MV-4-11 (cell line): ENCODE measurements around the gene ZDHHC11.
"Not testable (repeated sequence)": the region's sequence is repeated elsewhere in the genome, so short reads cannot be mapped to it uniquely, and the experiment has no call there.

Source experiments
- DNase-seq: peaks from one replicate; lab custom pipeline; 2025; lab: John Stamatoyannopoulos, UW

Gene ZDHHC11

DNA sequence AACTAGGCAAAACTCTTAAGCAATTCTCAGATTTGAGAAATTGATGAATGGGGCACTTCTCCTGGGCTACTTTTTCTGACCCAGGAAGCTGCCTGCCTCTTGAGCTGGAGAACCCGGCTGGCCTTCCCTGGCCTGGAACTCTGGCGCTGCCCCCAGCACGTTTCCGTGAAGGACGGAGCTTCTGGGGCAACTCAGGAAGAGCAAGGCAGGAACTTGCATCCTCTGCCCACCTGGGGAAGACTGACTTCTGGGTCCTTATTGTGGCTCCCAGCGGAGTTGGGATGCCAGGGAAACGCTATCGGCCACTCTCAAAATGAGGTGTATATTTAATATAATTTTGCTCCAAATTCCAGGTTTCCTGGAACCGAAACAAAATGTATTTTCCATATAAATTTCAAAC lies 39.4 kb downstream of the ZDHHC11 start:
- DNase-seq: not testable (repeated sequence)

DNA sequence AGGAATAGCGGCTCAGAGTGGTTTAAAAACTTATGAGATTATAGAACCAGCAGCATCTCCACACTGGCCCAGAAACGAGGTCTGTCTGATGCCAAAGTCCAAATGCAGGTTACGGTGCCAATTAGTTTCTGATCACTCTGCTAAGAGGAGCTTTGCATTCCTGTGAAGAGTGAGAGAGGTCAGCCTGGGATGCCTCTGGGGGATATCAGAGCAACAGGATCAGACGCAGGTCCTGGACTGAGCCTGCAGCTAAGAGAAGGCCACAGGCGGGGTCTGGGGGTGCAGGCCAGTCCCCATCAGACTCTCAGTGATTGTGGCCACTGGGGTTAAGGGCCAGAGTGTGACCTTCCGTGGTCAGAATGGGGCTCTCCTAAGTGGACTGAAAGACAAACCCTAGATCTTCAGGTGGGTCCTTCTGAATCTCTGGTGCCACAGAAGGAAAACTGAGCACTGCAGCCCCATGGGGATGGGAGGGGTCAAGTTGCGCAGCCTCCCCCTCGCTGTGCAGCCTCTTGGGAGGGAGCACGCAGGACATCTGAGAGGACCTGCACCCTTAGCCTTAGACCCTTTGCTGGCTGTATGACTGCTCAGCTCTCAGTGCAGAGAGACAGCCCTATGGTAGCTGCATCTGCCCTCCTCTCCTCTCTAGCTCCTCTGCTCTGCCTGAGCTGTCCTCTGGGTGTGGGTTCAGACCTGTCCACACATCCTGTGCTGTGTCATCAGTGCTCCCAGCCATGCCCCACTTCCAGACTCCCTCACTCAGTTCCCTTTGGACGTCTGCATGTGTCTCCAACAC lies 42.9 kb downstream of the ZDHHC11 start:
- DNase-seq: not testable (repeated sequence)

DNA sequence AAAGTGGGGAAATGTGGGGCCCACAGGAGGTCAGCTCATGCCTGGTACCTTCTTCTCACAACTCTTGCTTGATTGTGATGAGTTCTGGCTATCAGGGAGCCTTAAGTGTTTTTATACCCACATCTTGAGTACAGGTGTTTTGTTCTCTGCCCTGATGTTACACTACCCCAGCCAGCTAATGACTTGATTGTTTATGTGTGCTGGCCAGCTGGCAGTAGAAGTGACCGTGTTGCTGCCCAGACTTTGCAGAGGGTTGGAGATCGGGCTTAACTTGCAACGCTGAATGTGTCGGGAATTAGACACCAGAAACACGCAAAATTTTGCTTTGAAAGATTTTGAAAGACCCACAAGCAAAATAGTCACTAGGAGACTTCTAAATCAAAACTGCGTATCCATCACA lies 49.3 kb downstream of the ZDHHC11 start:
- DNase-seq: no peak

DNA sequence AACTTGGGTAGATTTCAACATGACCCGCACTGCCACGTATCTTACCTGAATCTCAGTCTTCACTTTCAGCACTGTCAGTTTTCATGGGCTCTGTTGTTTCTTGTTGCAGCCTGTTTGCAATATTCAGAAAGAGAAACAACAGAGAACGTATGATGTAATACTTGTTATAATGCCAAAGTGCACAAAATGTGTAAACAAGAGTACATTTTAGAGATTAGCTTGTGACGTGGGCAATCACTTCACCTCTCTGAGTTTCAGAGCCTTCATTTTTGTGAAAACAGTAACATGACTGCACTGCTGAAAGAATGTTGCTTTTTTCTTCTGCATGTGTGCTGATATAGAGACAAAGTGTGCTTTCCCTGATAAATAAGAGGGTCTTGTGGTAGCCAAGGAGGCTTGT lies 49.7 kb downstream of the ZDHHC11 start:
- not testable (repeated sequence) for DNase-seq

DNA sequence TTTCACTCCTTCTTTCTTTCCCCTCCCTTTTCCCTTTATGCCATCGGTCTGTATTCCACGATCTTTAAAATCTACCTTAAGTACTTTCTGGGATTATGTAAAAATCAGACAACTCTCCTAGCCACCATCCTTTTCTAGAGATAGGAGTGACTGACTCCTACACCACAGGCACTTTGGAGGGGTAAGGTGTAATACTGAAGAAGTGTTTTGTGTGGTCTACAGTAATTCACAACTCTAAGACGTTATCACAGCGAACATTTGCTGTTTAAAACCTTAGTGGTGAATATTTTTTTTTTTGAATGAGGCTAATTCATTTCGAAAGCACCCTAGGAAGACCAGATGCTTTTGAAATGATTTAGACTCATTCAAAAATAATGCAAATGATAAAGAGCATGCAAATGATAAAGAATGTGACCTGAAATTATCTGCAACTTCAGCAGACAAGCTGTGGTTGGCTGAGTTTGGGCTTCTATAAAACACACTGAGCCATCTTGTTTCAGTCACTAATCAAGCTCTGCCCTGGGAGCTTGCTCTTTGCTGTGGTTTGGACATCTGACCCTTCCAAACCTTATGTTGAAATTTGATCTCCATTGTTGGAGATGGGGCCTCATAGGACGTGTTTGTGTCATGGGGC lies 52.2 kb downstream of the ZDHHC11 start:
- DNase-seq: not testable (repeated sequence)

DNA sequence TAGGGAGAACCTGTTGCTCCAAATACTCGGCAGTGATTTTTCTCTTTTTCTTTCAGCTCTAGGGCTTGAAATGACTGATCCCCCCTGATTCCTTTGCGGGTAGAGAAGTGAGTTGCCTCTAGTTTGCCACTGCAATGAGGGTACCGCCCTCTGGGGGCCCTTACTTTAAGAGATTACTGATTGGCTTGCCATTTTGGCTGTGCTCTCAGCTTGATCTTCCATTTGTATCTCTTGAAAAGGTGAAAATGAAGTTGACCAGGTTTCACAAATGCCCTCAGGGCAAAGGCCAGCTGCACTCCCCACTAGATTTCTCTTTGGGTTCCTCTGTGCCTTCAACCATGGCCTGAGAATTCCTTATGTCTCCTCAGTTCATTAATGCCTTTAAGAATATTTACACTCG lies 52.8 kb downstream of the ZDHHC11 start:
- DNase-seq: not testable (repeated sequence)

DNA sequence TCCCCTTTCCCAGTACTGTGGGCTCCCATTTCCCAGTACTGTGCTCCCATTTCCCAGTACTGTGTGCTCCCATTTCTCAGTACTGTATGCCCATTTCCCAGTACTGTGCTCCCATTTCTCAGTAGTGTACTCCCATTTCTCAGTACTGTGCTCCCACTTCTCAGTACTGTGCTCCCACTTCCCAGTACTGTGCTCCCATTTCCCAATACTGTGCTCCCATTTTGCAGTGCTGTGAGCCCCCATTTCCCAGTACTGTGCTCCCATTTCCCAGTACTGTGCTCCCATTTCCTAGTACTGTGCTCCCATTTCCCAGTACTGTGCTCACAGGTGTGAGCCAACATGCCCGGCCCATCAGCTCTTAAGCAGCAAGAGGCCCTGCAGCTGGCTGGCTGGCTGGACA lies 54.9 kb downstream of the ZDHHC11 start:
- not testable (repeated sequence) for DNase-seq

DNA sequence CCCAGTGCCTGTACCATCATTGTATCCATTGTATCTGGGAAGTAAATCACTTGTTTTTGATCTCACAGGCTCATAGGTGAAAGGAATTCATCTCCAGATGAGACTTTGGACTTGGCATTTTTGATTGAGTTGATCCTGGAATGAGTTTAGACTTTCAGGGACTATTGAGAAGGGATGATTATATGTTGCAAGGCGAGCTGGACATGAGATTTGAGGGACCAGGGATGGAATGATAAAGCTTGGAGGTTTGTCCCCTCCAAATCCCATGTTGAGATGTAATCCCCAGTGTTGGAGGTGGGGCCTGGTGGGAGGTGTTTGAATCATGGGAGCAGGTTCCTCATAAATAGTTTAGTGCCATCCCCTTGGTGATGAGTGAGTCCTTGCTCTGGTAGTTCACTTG lies 55.8 kb downstream of the ZDHHC11 start:
- not testable (repeated sequence) for DNase-seq

DNA sequence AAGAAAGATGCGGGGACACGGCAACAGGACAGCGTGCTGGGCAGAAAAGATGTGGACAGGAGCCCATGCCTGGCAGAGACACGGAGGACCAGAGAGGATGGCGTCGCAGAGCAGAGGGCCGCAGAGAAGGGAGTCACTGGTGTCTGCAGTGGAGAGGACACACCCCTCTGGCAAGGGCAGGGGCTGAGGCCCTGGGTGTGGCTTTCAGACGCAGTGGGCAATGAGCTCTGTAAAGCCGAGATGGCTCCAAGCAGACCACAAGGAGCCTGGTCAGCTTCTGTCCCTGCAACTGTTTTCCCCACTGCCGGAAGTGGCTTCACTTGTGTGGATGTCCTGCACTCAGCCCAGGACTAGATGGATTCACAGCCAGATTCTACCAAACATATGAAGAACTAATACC lies 62.1 kb downstream of the ZDHHC11 start:
- DNase-seq: not testable (repeated sequence)

DNA sequence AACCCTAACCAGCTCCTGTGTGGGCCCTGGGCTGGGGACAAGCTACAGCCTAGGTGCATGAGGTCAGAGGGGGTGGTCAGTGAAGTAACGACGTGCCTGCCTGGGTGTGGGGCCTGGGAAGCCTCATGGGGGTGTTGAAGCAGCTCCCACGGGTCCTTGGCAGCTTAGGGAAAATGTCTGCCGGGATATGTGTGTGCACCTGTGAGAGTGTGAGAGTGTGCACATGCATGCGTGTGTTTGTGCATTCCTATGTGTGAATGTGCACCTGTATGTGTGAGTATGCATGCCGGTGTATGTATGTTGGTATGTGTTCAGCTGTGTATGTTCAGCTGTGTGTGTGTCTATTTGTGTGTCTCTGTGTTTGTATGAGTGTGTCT lies 62.9 kb downstream of the ZDHHC11 start:
- DNase-seq: not testable (repeated sequence)

DNA sequence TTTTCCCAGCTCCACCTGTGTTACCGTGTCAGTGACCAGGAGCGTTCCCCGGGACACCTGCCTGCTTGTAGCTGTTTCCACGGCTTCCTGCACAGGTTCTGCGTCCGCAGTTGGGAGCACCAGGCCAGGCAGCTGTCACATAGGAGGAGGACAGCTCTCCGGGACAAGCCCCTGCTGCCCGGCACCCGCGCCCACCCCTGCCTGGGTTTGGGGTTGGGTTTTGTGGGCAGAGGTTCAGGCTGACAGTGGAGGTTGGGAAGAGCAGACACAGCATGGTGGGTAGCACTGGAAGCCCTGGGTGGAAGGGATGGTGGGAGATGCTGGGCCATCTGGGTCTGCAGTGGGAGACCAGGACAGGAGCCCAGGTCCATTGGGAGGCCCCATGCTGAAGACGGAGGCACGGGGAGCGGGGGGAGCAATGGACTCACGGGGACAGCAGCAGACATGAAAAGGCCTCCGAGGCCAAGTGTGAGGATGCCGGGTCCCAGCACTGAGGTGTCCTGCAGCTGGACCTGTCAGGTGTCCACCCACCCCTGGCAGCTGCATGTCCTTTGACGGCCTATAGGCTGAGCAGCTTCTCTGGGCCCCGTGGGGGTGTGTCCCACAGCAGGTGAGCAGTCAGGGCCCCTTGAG lies 63.4 kb downstream of the ZDHHC11 start:
- not testable (repeated sequence) for DNase-seq

DNA sequence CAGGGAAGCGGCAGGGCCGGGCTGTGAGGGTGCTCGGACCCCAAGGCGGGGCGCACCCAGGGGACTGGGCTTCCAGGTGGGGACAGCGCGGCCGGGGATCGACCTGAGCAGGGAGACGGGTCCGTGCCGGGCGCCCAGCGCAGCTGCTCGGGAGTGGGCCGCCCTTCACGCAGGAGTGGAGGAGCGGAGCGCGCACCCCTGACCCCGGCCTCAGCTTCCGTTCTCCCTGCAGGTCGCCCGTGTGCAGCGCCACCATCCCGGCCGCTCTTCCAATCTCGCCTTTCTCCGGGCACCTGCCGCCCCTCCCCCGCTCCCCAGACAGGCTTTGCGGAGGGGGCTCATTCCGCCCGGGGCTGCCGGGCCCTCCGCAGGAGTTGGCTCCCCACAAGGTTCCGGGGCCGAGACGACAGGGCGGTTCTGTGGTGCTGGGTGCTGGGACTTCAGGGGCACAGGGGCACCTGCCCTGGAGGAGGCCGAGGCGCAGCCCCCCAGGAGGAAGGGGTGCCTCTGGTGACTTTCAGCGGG lies 65.5 kb downstream of the ZDHHC11 start:
- not testable (repeated sequence) for DNase-seq

DNA sequence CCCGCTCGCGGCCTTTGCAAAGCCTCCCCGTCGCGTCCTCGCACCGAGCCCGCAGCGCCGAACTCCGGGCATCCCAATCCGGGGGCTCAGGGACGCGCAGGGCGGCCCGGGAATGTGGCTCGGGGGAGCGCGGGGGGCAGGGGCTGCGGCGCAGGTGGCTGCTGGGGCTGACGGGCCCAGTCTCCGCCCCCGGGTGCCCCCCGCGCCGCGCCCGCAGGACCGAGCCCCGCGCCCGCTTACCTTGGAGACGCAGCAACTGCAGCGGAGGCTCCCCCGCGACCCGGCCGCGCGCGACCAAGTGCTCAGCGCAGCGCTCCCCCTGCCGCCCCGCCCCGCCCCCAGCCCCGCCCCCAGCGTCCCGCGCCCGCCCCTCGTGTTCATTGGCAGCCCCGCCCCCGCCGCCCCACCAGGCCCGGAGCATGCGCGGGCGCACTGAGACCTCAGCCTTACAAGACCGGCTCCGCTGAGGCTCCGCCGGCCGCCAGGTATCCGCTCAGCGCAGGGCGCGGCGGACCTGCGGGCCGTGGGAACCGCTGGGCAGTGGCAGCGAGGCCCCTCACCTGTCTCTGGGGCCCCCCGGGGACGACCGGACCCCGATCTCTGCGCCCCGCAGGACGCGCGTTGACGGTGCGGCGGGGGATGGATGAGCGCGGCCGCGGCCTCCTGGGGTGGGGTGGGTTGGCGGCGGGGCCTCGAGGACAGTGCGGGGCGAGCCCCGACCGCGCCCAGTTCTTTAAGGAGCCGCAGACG lies 66.2 kb downstream of the ZDHHC11 start, which contains the start of gene ZDHHC11B:
Gene ZDHHC11B (minus strand): TSS at position 302 of the 750 bp plus-strand sequence. CDS start 17,810 bp downstream, outside the sequence.
- peak; percentile 49 for DNase-seq

DNA sequence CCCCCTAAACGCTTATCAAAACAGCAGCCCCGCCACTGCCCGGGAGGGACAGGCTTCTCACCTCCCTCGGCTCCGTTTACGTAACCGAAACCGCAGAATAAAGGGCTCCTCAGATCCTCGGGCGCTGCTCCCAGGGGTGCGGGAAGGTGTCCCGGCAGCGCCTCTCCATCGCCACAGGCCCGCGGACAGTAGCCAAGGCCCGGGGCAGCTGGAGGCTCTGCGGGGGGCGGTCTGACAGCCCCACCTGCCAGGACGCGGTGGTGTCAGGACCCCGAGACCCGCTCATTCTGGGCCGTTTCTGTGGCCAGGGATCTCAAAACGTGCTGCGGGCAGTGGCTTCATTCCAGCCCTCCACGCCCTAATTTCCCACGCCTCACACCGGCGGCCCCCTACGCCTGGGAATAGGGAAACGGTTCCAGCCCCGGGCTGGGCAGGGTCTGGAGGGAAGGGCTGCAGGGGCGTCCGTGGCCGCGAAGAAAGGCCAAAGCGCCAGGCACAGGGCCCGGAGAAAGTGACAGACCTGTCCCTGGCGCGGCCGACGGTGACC lies 66.8 kb downstream of the ZDHHC11 start:
- DNase-seq: not testable (repeated sequence)

DNA sequence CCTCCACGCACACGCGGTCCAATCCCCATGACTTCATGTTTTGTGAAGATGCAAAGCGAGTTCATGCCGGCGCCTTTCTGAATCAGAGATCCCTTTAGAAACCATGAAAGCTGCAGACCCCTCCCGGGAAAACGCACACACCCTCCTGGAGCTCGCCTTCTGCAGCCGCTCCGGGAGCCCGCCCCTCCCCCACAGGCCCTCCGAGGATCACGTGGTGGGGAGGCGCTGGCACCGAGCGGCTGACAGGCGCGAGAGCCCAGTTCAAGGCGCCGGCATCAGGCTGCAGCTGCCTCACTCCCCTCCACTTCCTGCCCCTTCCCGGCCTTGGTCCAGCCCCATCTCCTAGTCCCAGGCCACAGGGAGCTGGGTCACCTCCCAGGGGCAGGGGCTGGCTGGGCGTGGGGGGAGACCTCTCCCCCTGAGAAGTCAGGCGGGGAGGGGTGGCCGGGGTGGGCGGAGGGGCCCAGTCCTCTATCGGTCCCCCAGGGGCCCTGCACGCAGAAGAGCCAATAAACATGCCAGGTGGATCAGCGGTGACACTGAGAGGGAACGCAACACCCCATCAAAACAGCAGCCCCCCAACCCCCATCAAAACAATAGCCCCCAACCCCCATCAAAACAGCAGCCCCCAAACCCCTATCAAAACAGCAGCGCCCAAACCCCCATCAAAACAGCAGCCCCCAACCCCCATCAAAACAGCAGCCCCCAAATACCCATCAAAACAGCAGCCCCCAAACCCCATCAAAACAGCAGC lies 67.6 kb downstream of the ZDHHC11 start:
- DNase-seq: not testable (repeated sequence)

DNA sequence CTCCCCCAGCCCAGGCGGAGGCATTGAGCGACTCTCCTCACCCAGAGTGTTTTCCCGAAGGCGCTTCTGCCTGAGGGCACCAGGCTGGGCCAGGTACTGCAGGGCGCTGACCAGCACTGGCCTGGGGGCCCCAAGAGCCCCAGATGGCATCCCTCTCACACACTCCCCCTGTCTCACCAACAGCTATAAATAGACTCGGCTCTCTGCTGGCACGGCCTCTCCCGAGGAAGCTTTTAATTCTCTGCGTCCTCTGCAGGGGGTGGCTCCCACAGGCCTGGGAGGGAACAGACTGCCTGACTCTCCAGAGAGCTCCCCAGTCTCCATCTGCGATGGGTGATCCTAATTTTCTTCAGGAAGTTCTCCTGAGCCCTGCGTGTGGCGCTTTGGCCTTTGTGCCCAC lies 68.4 kb downstream of the ZDHHC11 start:
- not testable (repeated sequence) for DNase-seq

DNA sequence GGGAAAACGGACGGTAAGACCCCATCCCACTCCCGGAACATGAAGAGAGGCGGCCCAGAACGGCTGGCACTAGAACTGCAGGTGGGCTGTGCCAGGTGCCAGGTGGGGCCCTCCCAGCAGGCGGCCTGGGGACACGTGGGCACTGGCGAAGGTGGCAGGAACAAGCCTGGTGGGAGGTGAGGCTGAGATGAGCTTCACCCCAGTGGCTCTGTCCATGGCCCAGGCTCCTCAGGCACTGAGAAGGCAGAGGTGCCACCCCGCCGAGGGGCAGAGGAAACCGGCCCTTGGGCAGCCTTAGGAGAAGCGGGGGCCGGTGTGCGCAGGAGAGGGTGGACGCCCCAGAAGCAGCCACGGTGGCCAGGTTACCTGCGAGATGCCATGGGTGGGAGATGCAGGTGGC lies 70.2 kb downstream of the ZDHHC11 start:
- DNase-seq: not testable (repeated sequence)

DNA sequence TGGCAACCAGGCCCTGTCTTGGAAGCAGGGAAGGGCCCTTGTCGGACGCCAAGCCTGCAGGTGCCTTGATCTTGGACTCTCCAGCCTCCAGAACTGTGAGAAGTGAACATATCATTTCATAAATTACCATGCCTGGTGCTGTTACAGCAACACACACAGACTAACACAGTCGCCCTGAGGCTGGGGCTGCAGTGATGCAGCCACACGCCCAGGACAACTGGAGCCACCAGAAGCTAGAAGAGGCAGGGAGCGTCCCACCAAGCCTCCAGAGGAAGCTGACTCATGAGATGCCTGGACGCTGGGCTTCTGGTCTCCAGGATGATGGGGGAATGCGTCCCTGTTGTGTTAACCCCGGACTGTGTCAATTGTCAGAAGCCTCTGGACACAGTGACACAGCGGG lies 71.8 kb downstream of the ZDHHC11 start:
- DNase-seq: not testable (repeated sequence)

DNA sequence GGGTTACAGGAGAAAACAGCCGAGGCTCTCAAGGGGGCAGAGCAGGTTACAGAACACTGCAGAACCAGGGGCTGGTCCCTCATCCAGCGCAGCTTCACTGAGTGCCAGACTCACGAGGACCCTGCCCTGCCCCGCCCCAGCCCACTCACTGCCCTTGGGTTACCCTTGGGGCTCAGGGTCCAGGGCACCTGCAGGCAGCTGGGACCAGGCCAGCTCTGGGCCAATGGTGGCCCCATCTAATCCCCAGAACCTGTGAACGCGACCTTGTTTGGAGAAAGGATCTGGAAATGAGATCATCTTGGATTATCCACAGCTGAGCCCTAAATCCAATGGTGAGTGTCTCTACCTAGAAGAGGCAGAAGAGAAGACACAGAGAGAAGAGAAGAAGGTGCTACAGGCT lies 72.4 kb downstream of the ZDHHC11 start:
- DNase-seq: not testable (repeated sequence)

DNA sequence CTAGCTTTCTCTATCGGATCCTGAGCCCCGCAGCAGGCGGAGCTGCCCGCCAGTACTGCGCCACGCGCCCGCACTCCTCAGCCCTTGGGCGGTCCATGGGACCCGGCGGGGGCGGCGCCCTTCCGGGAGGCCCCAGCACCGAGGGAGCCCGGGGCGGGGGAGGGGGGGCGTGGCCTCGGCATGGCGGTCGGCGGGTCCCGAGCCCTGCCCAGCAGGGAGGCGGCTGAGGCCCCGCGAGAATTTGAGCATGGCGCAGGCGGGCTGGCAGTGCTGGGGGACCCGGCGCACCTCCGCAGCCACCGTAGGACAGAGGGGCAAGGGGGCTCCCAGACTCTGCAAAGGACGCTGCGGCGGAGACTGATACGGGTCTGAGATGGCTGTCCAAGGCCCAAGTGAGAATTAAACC lies 73.0 kb downstream of the ZDHHC11 start:
- no peak for DNase-seq
